K562 (cell line): ENCODE measurements around the gene EPX. TPM values are rescaled to one million over a fixed set of nuclear protein-coding genes. Genes with fewer than 3 reads are reported as not detected.

Experiments
- ARNT ChIP-seq, 2 experiments: fragments of 450-650 bp; IDR thresholded peaks; 2 replicates each; pipeline ENCODE4 v1.6.1; 2016; ENCODE audit warnings: mild to moderate bottlenecking in 1 of 2
- CBFA2T2 ChIP-seq: fragments of 450-650 bp; conservative IDR thresholded peaks from 2 replicates; pipeline ENCODE4 v1.6.1; 2017; ENCODE audit warnings: mild to moderate bottlenecking
- CBFB ChIP-seq: sonication (generic); formaldehyde crosslinking; IDR thresholded peaks from 2 replicates; pipeline ENCODE4 v1.4.0; 2020; ENCODE audit warnings: mild to moderate bottlenecking, missing genetic modification reagents
- E2F4 ChIP-seq: sonication (generic); formaldehyde crosslinking; IDR thresholded peaks from 2 replicates; pipeline ENCODE4 v1.8.0; 2022; ENCODE audit warnings: mild to moderate bottlenecking, low read depth, missing genetic modification reagents
- GABPB1 ChIP-seq: sonication (generic); formaldehyde crosslinking; IDR thresholded peaks from 2 replicates; pipeline ENCODE4 v1.8.0; 2022; ENCODE audit warnings: mild to moderate bottlenecking, missing genetic modification reagents
- JUND ChIP-seq, 2 experiments: IDR thresholded peaks; 2 replicates in 1 of 2; 3 replicates in 1 of 2; pipeline ENCODE4 v1.6.1; 2011; ENCODE audit warnings: borderline replicate concordance in 2 of 2, low read depth in 2 of 2, low read length in 2 of 2, improper control_type of control experiment in 1 of 2, missing biosample characterization in 1 of 2, missing genetic modification characterization in 1 of 2, missing genetic modification reagents in 1 of 2
- KDM1A ChIP-seq, 2 experiments: fragments of 450-650 bp; IDR thresholded peaks; 2 replicates each; pipeline ENCODE4 v1.6.1; 2016; ENCODE audit warnings: mild to moderate bottlenecking in 2 of 2
- KDM2B ChIP-seq: fragments of 250-450 bp; sonication (Bioruptor Pico); IDR thresholded peaks from 2 replicates; pipeline ENCODE4 v1.8.0; 2021; ENCODE audit warnings: mild to moderate bottlenecking, moderate library complexity
- KLF16 ChIP-seq: IDR thresholded peaks from 2 replicates; pipeline ENCODE4 v1.6.1; 2016; ENCODE audit warnings: antibody characterized with exemption
- L3MBTL2 ChIP-seq: fragments of 450-650 bp; IDR thresholded peaks from 2 replicates; pipeline ENCODE4 v1.6.1; 2016; ENCODE audit warnings: mild to moderate bottlenecking, moderate library complexity
- MEF2D ChIP-seq: conservative IDR thresholded peaks from 2 replicates; pipeline ENCODE4 v1.6.1; 2016; ENCODE audit warnings: low read depth, missing genetic modification characterization, missing compliant biosample characterization
- POU5F1 ChIP-seq: fragments of 150-350 bp; IDR thresholded peaks from 2 replicates; pipeline ENCODE4 v1.6.1; 2014; ENCODE audit warnings: borderline replicate concordance, low read length, low read depth, mild to moderate bottlenecking; ENCODE audit not compliant: partially characterized antibody
- RB1 ChIP-seq: fragments of 450-650 bp; IDR thresholded peaks from 2 replicates; pipeline ENCODE4 v1.6.1; 2017; ENCODE audit warnings: low read depth, mild to moderate bottlenecking
- RBM17 ChIP-seq: fragments of 200-400 bp; formaldehyde crosslinking; IDR thresholded peaks from 2 replicates; pipeline ENCODE4 v1.6.1; 2017; ENCODE audit warnings: low read depth, mild to moderate bottlenecking, low read length, borderline replicate concordance
- TAF9B ChIP-seq: fragments of 450-650 bp; IDR thresholded peaks from 2 replicates; pipeline ENCODE4 v1.6.1; 2018; ENCODE audit warnings: mild to moderate bottlenecking; ENCODE audit not compliant: partially characterized antibody
- TOE1 ChIP-seq, 2 experiments: fragments of 450-650 bp in 1 of 2; sonication (generic) in 1 of 2; formaldehyde crosslinking in 1 of 2; IDR thresholded peaks; 2 replicates each; pipeline versions ENCODE4 v1.7.1 to v1.8.0; 2016 to 2022; ENCODE audit warnings: borderline replicate concordance in 2 of 2, mild to moderate bottlenecking in 2 of 2, antibody characterized with exemption in 1 of 2, inconsistent platforms in 1 of 2, low read depth in 1 of 2, missing genetic modification reagents in 1 of 2, moderate library complexity in 1 of 2
- ZBTB49 ChIP-seq: sonication (generic); formaldehyde crosslinking; IDR thresholded peaks from 2 replicates; pipeline ENCODE4 v1.8.0; 2022; ENCODE audit warnings: missing genetic modification reagents, mild to moderate bottlenecking, borderline replicate concordance
- ZFX ChIP-seq: sonication (generic); formaldehyde crosslinking; IDR thresholded peaks from 2 replicates; pipeline ENCODE4 v1.8.0; 2022; ENCODE audit warnings: mild to moderate bottlenecking, missing genetic modification reagents, moderate library complexity
- ZNF232 ChIP-seq: sonication (generic); formaldehyde crosslinking; IDR thresholded peaks from 2 replicates; pipeline ENCODE4 v1.8.0; 2022; ENCODE audit warnings: mild to moderate bottlenecking, missing genetic modification reagents
- ZNF239 ChIP-seq: fragments of 250-450 bp; sonication (Bioruptor Pico); IDR thresholded peaks from 2 replicates; pipeline ENCODE4 v1.4.0; 2020; ENCODE audit warnings: mild to moderate bottlenecking
- ZNF764 ChIP-seq: fragments of 250-450 bp; sonication (Bioruptor Pico); IDR thresholded peaks from 2 replicates; pipeline ENCODE4 v1.4.0; 2020; ENCODE audit warnings: low read depth, mild to moderate bottlenecking, moderate library complexity
- ZSCAN32 ChIP-seq: fragments of 450-650 bp; formaldehyde crosslinking; IDR thresholded peaks from 2 replicates; pipeline ENCODE4 v1.4.0; 2020; ENCODE audit warnings: mild to moderate bottlenecking, moderate library complexity
- polyA plus RNA-seq, 8 experiments: library from polyadenylated mRNA; depleted of rRNA in 4 of 8; stranded (reverse) in 5 of 8; unstranded in 3 of 8; fragments of >200 nt; fragmentation: Nextera tagmentation in 2 of 8; fragmentation: Illumina TruSeq in 1 of 8; extraction: Ambion mirVana in 2 of 8; extraction: Trizol in 1 of 8; gene quantifications; 2 replicates each; pipeline versions ENCODE4 v1.2.1 to v1.2.3, GENCODE V29; 2011 to 2014; ENCODE audit warnings: inconsistent platforms in 1 of 8, missing spikeins in 1 of 8
- total RNA-seq, 7 experiments: library from RNA; depleted of rRNA in 6 of 7; stranded (reverse); fragments of >200 nt in 6 of 7; fragmentation: Illumina TruSeq in 2 of 7; extraction: Trizol in 2 of 7; gene quantifications; 2 replicates each; pipeline versions ENCODE4 v1.2.1 to v1.2.3, GENCODE V29; 2011 to 2021; ENCODE audit warnings: low replicate concordance in 1 of 7

EPX gene
- total and polyA plus RNA-seq, 9 of the 15 experiments (the other 6 are each of a cell fraction or from before 2014, with no cell fraction given), result 0.07 to 0.33 (median 0.19) TPM; not detected in 3

GRCh38 chr17:58249270-58250133 lies 57.0 kb downstream of the EPX start (continued):
- TF ChIP-seq JUND (IDR thresholded peaks at IDR 0.05; ENCODE audit: borderline replicate concordance, low read depth, low read length), result no peak
- TF ChIP-seq JUND (tag; IDR thresholded peaks at IDR 0.05; ENCODE audit: borderline replicate concordance, low read depth, low read length), result peak; percentile 15; the same call in 1 of the 3 replicates
- 0 out of 2 replicates have a peak, but pooled peaks have one; percentile 53 for TF ChIP-seq ZBTB49 (CRISPR knock-in tag)
- TF ChIP-seq CBFA2T2, result 0 out of 2 replicates have a peak, but pooled peaks have one; percentile 9
- TF ChIP-seq E2F4 (CRISPR knock-in tag), result peak; percentile 44; the same call in 1 of the 2 replicates
- no peak for TF ChIP-seq ZNF239
- TF ChIP-seq ZSCAN32 (CRISPR knock-in tag), result no peak
- no peak for TF ChIP-seq KDM1A (IDR thresholded peaks at IDR 0.05)
- TF ChIP-seq L3MBTL2, result peak; percentile 99
- TF ChIP-seq CBFB (CRISPR knock-in tag), result peak; percentile 72; the same call in 1 of the 2 replicates
- TF ChIP-seq RBM17, result no peak
- no peak for TF ChIP-seq ZNF764 (CRISPR knock-in tag)
- TF ChIP-seq GABPB1 (CRISPR knock-in tag), result peak; percentile 79
- peak; percentile 45; the same call in 1 of the 2 replicates for TF ChIP-seq RB1
- TF ChIP-seq KDM2B, result no peak
- no peak for TF ChIP-seq ARNT (IDR thresholded peaks at IDR 0.05)
- peak; percentile 93 for TF ChIP-seq ZNF232 (CRISPR knock-in tag)
- TF ChIP-seq TOE1 (IDR thresholded peaks at IDR 0.05; ENCODE audit: borderline replicate concordance), result peak; percentile 58; the same call in 1 of the 2 replicates
- TF ChIP-seq TOE1 (CRISPR knock-in tag; IDR thresholded peaks at IDR 0.05; ENCODE audit: borderline replicate concordance, low read depth), result no peak
- no peak for TF ChIP-seq TAF9B
- no peak for TF ChIP-seq POU5F1
- TF ChIP-seq MEF2D (tag), result no peak
- TF ChIP-seq ZFX, result peak; percentile 72
- TF ChIP-seq KLF16, result 0 out of 2 replicates have a peak, but pooled peaks have one; percentile 59
